Ascending aorta (tissue), 2 donors: ENCODE data around the gene EIF4E. TPM values are rescaled to one million over a fixed set of nuclear protein-coding genes. Genes with fewer than 3 reads are reported as not detected.
"Not testable (repeated sequence)": the region's sequence is repeated elsewhere in the genome, so short reads cannot be mapped to it uniquely, and the experiment has no call there.

Experiments used
- DNase-seq, 2 donors: peaks; one replicate each; pipeline ENCODE4 v3.0.0-alpha.2; 2019; ENCODE audit warnings: low spot score in 2 of 2
- H3K27ac ChIP-seq, 2 donors: fragments of 200-600 bp; sonication (generic); one replicate each; pipeline ENCODE4 v1.5.1; 2016 to 2017; ENCODE audit warnings: mild to moderate bottlenecking in 1 of 2
- H3K27me3 ChIP-seq: fragments of 200-600 bp; sonication (generic); one replicate; pipeline ENCODE4 v1.5.1; 2017
- H3K36me3 ChIP-seq, 2 donors: fragments of 200-600 bp; sonication (generic); one replicate each; pipeline ENCODE4 v1.5.1; 2016
- H3K4me1 ChIP-seq, 2 donors: fragments of 200-600 bp; sonication (generic); one replicate each; pipeline ENCODE4 v1.5.1; 2016 to 2017; ENCODE audit warnings: mild to moderate bottlenecking in 1 of 2
- H3K4me3 ChIP-seq, 2 donors: fragments of 200-600 bp; sonication (generic); one replicate each; pipeline ENCODE4 v1.5.1; 2016 to 2017; ENCODE audit warnings: mild to moderate bottlenecking in 1 of 2
- H3K9me3 ChIP-seq, 2 donors: fragments of 200-600 bp; sonication (generic); one replicate each; pipeline ENCODE4 v1.5.1; 2016
- CTCF ChIP-seq, 3 experiments: fragments of 200-600 bp in 2 of 3; fragments of 450-650 bp in 1 of 3; sonication (generic) in 2 of 3; IDR thresholded peaks; one replicate each; pipeline ENCODE4 v1.5.1; 2016 to 2019; ENCODE audit warnings: antibody characterized with exemption in 3 of 3, mild to moderate bottlenecking in 1 of 3, moderate library complexity in 1 of 3
- intact Hi-C: fragments of 100-400 bp; cut with DNase I; formaldehyde crosslinking; loops from one replicate; pipeline ENCODE4 v1.15.1; 2023
- total RNA-seq: library from RNA; depleted of rRNA; stranded (reverse); fragments of >200 nt; gene quantifications from one replicate; pipeline ENCODE4 v1.1.0, GENCODE V29; 2016

The EIF4E gene
- total RNA-seq, 1 donor from 2014 or later: 6.0 TPM

GRCh38 chr4:98939438-98939837 lies 10.5 kb upstream of the EIF4E start:
- Histone ChIP-seq H3K27me3 (no peaks in the 10 kb centered on the region), H3K27ac (peak overlapping the region; percentile 41 to 73), H3K4me3 (no peak overlapping the region), H3K4me1 (peaks cover 0 to 4% of the 10 kb centered on the region in 2 donors), H3K9me3 (no peaks in the 10 kb centered on the region), H3K36me3 (no peaks in the 10 kb centered on the region)
- TF ChIP-seq CTCF (IDR thresholded peaks at IDR 0.05): no peak
- intact Hi-C loops: loop anchor here (2.0 to 10.0 kb wide), 4 partner anchors 55 to 795 kb away; partner anchors contain the start of genes ADH1A, METAP1 and STPG2
- no peak for DNase-seq

- H3K36me3 ChIP-seq: no peaks in the 10 kb centered on the region
- H3K9me3 ChIP-seq: no peaks in the 10 kb centered on the region
- no peak for TF ChIP-seq CTCF (IDR thresholded peaks at IDR 0.05)
- DNase-seq: no peak
- peak overlapping the region; percentile 41 to 73 for H3K27ac ChIP-seq
- peaks cover 0 to 4% of the 10 kb centered on the region in 2 donors for H3K4me1 ChIP-seq
- H3K27me3 ChIP-seq: no peaks in the 10 kb centered on the region
- H3K4me3 ChIP-seq: no peak overlapping the region
- intact Hi-C loops: loop anchor here (2.0 to 10.0 kb wide), 4 partner anchors 57 to 793 kb away; partner anchors contain the start of genes ADH1A, METAP1 and STPG2
These were observed 9.2 kb upstream of the EIF4E start for GRCh38 chr4:98937986-98938720.

- H3K4me1 ChIP-seq: peaks cover 0 to 7% of the 10 kb centered on the region in 2 donors
- no peaks in the 10 kb centered on the region for H3K27me3 ChIP-seq
- H3K4me3 ChIP-seq: no peak overlapping the region
- no peak for DNase-seq
- no peak for TF ChIP-seq CTCF (IDR thresholded peaks at IDR 0.05)
- H3K36me3 ChIP-seq: no peaks in the 10 kb centered on the region
- intact Hi-C loops: loop anchor here (5.0 to 10.0 kb wide), 3 partner anchors 359 to 791 kb away; partner anchors contain the start of genes ADH1A and STPG2
- no peaks in the 10 kb centered on the region for H3K9me3 ChIP-seq
- no peak overlapping the region for H3K27ac ChIP-seq
These were observed 6.7 kb upstream of the EIF4E start for GRCh38 chr4:98935633-98936032.

GRCh38 chr4:98934851-98935250 lies 5.9 kb upstream of the EIF4E start:
- not testable (repeated sequence) for H3K36me3 ChIP-seq, H3K4me1 ChIP-seq, H3K27ac ChIP-seq, H3K9me3 ChIP-seq, H3K27me3 ChIP-seq, DNase-seq, H3K4me3 ChIP-seq
- intact Hi-C loops: loop anchor here (5.0 to 10.0 kb wide), 3 partner anchors 360 to 790 kb away; partner anchors contain the start of genes ADH1A and STPG2

- Histone ChIP-seq H3K4me1 (peaks cover 0 to 5% of the 10 kb centered on the region in 2 donors), H3K4me3 (no peak overlapping the region), H3K27me3 (no peaks in the 10 kb centered on the region), H3K9me3 (no peaks in the 10 kb centered on the region), H3K27ac (peak overlapping the region in 1 of 2 donors; percentile 52), H3K36me3 (no peaks in the 10 kb centered on the region)
- no peak for DNase-seq
- no peak for TF ChIP-seq CTCF (IDR thresholded peaks at IDR 0.05)
- intact Hi-C loops: loop anchor here (10.0 kb wide), 2 partner anchors 362 to 788 kb away; partner anchors contain the start of genes ADH1A and STPG2
These were observed 3.6 kb upstream of the EIF4E start for GRCh38 chr4:98932539-98932938.

- Histone ChIP-seq H3K27ac (peak overlapping the region; percentile 92 to 97), H3K27me3 (no peaks in the 10 kb centered on the region), H3K4me1 (peaks cover 0 to 8% of the 10 kb centered on the region in 2 donors), H3K36me3 (no peaks in the 10 kb centered on the region), H3K9me3 (no peaks in the 10 kb centered on the region), H3K4me3 (peak overlapping the region; percentile 84 to 93)
- no peak for TF ChIP-seq CTCF (IDR thresholded peaks at IDR 0.05)
- DNase-seq: no peak
- intact Hi-C loops: loop anchor here (10.0 kb wide), 2 partner anchors 364 to 786 kb away; partner anchors contain the start of genes ADH1A and STPG2
These were observed 1.5 kb upstream of the EIF4E start for GRCh38 chr4:98930311-98930865.
